Measurements from ENCODE around the gene MRNIP. TPM values are rescaled to one million over a fixed set of nuclear protein-coding genes. Genes with fewer than 3 reads are reported as not detected.

Gene MRNIP
- polyA plus RNA-seq, 2 of the 4 experiments (the other 2 are of a cell fraction), result 21.4 to 29.7 TPM

GRCh38 chr5:179840766-179841165, 17.9 kb downstream of the MRNIP start:
- peaks cover 18% of the 10 kb centered on the region; the same call in 1 of the 3 replicates for H3K4me1 ChIP-seq
- ChIA-PET CTCF (interaction anchor here (0.9 to 2.3 kb wide), 3 partner anchors 16 to 68 kb away, joined by 3 to 9 read pairs (median 4); no protein-coding TSS in a partner anchor), POLR2A (no interaction called here)
- peaks cover 12% of the 10 kb centered on the region; the same call in 2 of the 3 replicates for H3K9me3 ChIP-seq
- FAIRE-seq, result no peak
- ATAC-seq, result peak; percentile 12
- TF ChIP-seq CEBPB (IDR thresholded peaks at IDR 0.05), result no peak
- no peak for TF ChIP-seq PBX3 (IDR thresholded peaks at IDR 0.05)
- no peak for TF ChIP-seq KDM1A (IDR thresholded peaks at IDR 0.05; ENCODE audit: low read depth)
- no peak for TF ChIP-seq FOXS1 (CRISPR knock-in tag; IDR thresholded peaks at IDR 0.05)
- peak; percentile 70; the same call in 1 of the 2 replicates for TF ChIP-seq POLR2AphosphoS2 (conservative IDR thresholded peaks at IDR 0.05; ENCODE audit: low read length)
- H3K4me3 ChIP-seq, result no peak overlapping the region
- no peak for DNase-seq (ENCODE audit: low read depth in 1 of 2, low spot score in 1 of 2)
- H3K27ac ChIP-seq, result no peak overlapping the region
- no peak overlapping the region for H3K4me2 ChIP-seq
- whole genome bisulfite sequencing (ENCODE audit: missing lambda C conversion rate), result 84% methylated on average over 17 of the region's 17 CpGs

GRCh38 chr5:179840321-179840720, 18.3 kb downstream of the MRNIP start:
- FAIRE-seq, result no peak
- Histone ChIP-seq H3K4me2 (no peak overlapping the region), H3K27ac (peak overlapping the region in 1 of 2 experiments; percentile 75; a peak in 2 of 6 replicates), H3K4me1 (peaks cover 18% of the 10 kb centered on the region; the same call in 1 of the 3 replicates), H3K4me3 (no peak overlapping the region), H3K9me3 (peaks cover 8% of the 10 kb centered on the region; the same call in 2 of the 3 replicates)
- CTCF ChIA-PET, result interaction anchor here (1.2 to 2.3 kb wide), 2 partner anchors 38 to 135 kb away, joined by 3 to 9 read pairs; no protein-coding TSS in a partner anchor
- no peak for DNase-seq (ENCODE audit: low read depth in 1 of 2, low spot score in 1 of 2)
- POLR2A ChIA-PET, result interaction anchor here (0.8 kb wide), 1 partner anchor 10 kb away, joined by 3 read pairs; no protein-coding TSS in a partner anchor
- ATAC-seq, result peak; percentile 3 to 14; a peak in 5 of 6 replicates
- WGBS (ENCODE audit: missing lambda C conversion rate), result 85% methylated on average over 11 of the region's 11 CpGs
- TF ChIP-seq SREBF2 (IDR thresholded peaks at IDR 0.05), result no peak
- no peak for TF ChIP-seq FOSL2 (IDR thresholded peaks at IDR 0.05)
- no peak for TF ChIP-seq FOSL2 (CRISPR knock-in tag; IDR thresholded peaks at IDR 0.05)
- no peak for TF ChIP-seq USF2 (IDR thresholded peaks at IDR 0.05)
- peak; percentile 44; the same call in 1 of the 2 replicates for TF ChIP-seq POLR2AphosphoS2 (conservative IDR thresholded peaks at IDR 0.05; ENCODE audit: low read length)

- no peak overlapping the region for H3K4me3 ChIP-seq
- TF ChIP-seq FOSB (CRISPR knock-in tag; IDR thresholded peaks at IDR 0.05) (peak; percentile 82), JUN (IDR thresholded peaks at IDR 0.05) (peak in 1 of 2 experiments; percentile 58; a peak in 3 of 5 replicates), RAD21 (conservative IDR thresholded peaks at IDR 0.05 in 1 of 2, IDR thresholded peaks at IDR 0.05 in 1 of 2) (0 out of 5 replicates have a peak, but pooled peaks of 1 of the 2 experiments have one; percentile 0), CEBPB (IDR thresholded peaks at IDR 0.05) (peak; percentile 27 to 53; a peak in 1 of 4 replicates), RARB (CRISPR knock-in tag; IDR thresholded peaks at IDR 0.05) (0 out of 2 replicates have a peak, but pooled peaks have one; percentile 37), HDAC2 (IDR thresholded peaks at IDR 0.05) (no peak), FOXS1 (CRISPR knock-in tag; IDR thresholded peaks at IDR 0.05) (no peak), CHD4 (IDR thresholded peaks at IDR 0.05; ENCODE audit: borderline replicate concordance) (no peak), POLR2AphosphoS2 (conservative IDR thresholded peaks at IDR 0.05; ENCODE audit: low read length) (peak; percentile 99), MAX (IDR thresholded peaks at IDR 0.05) (peak; percentile 16; the same call in 1 of the 2 replicates), GATA3 (IDR thresholded peaks at IDR 0.05; ENCODE audit: borderline replicate concordance) (peak; percentile 13; the same call in 1 of the 2 replicates), PBX3 (IDR thresholded peaks at IDR 0.05) (peak; percentile 67), TFCP2L1 (CRISPR knock-in tag; IDR thresholded peaks at IDR 0.05) (0 out of 2 replicates have a peak, but pooled peaks have one; percentile 12), RCOR1 (IDR thresholded peaks at IDR 0.05; ENCODE audit: low read depth, low read length) (no peak)
- 63% methylated on average over 16 of the region's 16 CpGs for WGBS (ENCODE audit: missing lambda C conversion rate)
- ATAC-seq, result peak; percentile 37
- peaks cover 2% of the 10 kb centered on the region; the same call in 1 of the 3 replicates for H3K9me3 ChIP-seq
- peaks cover 18% of the 10 kb centered on the region; the same call in 1 of the 3 replicates for H3K4me1 ChIP-seq
- POLR2A ChIA-PET, result interaction anchor here (0.8 kb wide), 1 partner anchor 9 kb away, joined by 3 read pairs; no protein-coding TSS in a partner anchor
- FAIRE-seq, result no peak
- CTCF ChIA-PET, result interaction anchor here (1.2 to 1.8 kb wide), 2 partner anchors 34 to 136 kb away, joined by 3 read pairs; no protein-coding TSS in a partner anchor
- no peak overlapping the region for H3K4me2 ChIP-seq
- DNase-seq (ENCODE audit: low read depth in 1 of 2, low spot score in 1 of 2), result peak in 1 of 2 experiments; percentile 68
- peak overlapping the region in 1 of 2 experiments; percentile 75; a peak in 4 of 6 replicates for H3K27ac ChIP-seq
These were observed 19.0 kb downstream of the MRNIP start for GRCh38 chr5:179839328-179840256.
